ENCODE data around the gene DNAAF5.

The DNAAF5 gene

GRCh38 chr7:744854-745430 is 18.4 kb downstream of the DNAAF5 start:
- TF ChIP-seq CTCF (IDR thresholded peaks at IDR 0.05; ENCODE audit: low read depth, low read length), result no peak
- Histone ChIP-seq H3K9me3 (no peaks in the 10 kb centered on the region), H3K27me3 (no peaks in the 10 kb centered on the region), H3K36me3 (peaks cover 51% of the 10 kb centered on the region), H3K4me1 (no peaks in the 10 kb centered on the region; the same call in 1 of the 2 replicates), H3K4me3 (ENCODE audit: low read depth, low read length) (no peak overlapping the region)
- no peak for DNase-seq

- Histone ChIP-seq H3K36me3 (peaks cover 51% of the 10 kb centered on the region), H3K4me1 (no peaks in the 10 kb centered on the region; the same call in 1 of the 2 replicates), H3K4me3 (ENCODE audit: low read depth, low read length) (no peak overlapping the region), H3K27me3 (no peaks in the 10 kb centered on the region), H3K9me3 (no peaks in the 10 kb centered on the region)
- no peak for TF ChIP-seq CTCF (IDR thresholded peaks at IDR 0.05; ENCODE audit: low read depth, low read length)
- DNase-seq, result no peak
These were observed 19.1 kb downstream of the DNAAF5 start for GRCh38 chr7:745431-746154.

- no peaks in the 10 kb centered on the region; the same call in 1 of the 2 replicates for H3K4me1 ChIP-seq
- TF ChIP-seq CTCF (IDR thresholded peaks at IDR 0.05; ENCODE audit: low read depth, low read length), result no peak
- no peak for DNase-seq
- H3K36me3 ChIP-seq, result peaks cover 50% of the 10 kb centered on the region
- H3K4me3 ChIP-seq (ENCODE audit: low read depth, low read length), result no peak overlapping the region
- no peaks in the 10 kb centered on the region for H3K27me3 ChIP-seq
- no peaks in the 10 kb centered on the region for H3K9me3 ChIP-seq
These were observed 19.9 kb downstream of the DNAAF5 start for GRCh38 chr7:746155-747061.

- TF ChIP-seq CTCF (IDR thresholded peaks at IDR 0.05; ENCODE audit: low read depth, low read length), result no peak
- no peak overlapping the region for H3K4me3 ChIP-seq (ENCODE audit: low read depth, low read length)
- H3K36me3 ChIP-seq, result peaks cover 50% of the 10 kb centered on the region
- H3K4me1 ChIP-seq, result no peaks in the 10 kb centered on the region; the same call in 1 of the 2 replicates
- no peak for DNase-seq
- no peaks in the 10 kb centered on the region for H3K9me3 ChIP-seq
- no peaks in the 10 kb centered on the region for H3K27me3 ChIP-seq
These were observed 20.7 kb downstream of the DNAAF5 start for GRCh38 chr7:747186-747585.

- TF ChIP-seq CTCF (IDR thresholded peaks at IDR 0.05; ENCODE audit: low read depth, low read length), result no peak
- Histone ChIP-seq H3K4me3 (ENCODE audit: low read depth, low read length) (no peak overlapping the region), H3K27me3 (no peaks in the 10 kb centered on the region), H3K36me3 (peaks cover 45% of the 10 kb centered on the region), H3K9me3 (no peaks in the 10 kb centered on the region), H3K4me1 (no peaks in the 10 kb centered on the region; the same call in 1 of the 2 replicates)
- no peak for DNase-seq
These were observed 21.9 kb downstream of the DNAAF5 start for GRCh38 chr7:748446-748845.

All from BE2C (cell line).